Upper lobe of left lung (tissue), 6 donors: ENCODE measurements around the gene HYCC1. TPM values are rescaled to one million over a fixed set of nuclear protein-coding genes. Genes with fewer than 3 reads are reported as not detected.
"Not testable (repeated sequence)": the region's sequence is repeated elsewhere in the genome, so short reads cannot be mapped to it uniquely, and the experiment has no call there.

ENCODE experiments used
- ATAC-seq, 2 donors: fragments of 200-7000 bp; cut with Tn5 transposase; one replicate each; pipeline ENCODE4 v1.9.1; 2022; ENCODE audit warnings: mild to moderate bottlenecking in 2 of 2, moderate library complexity in 2 of 2; ENCODE audit not compliant: low FRiP score in 2 of 2
- DNase-seq, 2 donors: peaks; one replicate each; pipeline ENCODE4 v3.0.0-alpha.2; 2019 to 2020
- H3K27ac ChIP-seq, 4 donors: fragments of 200-600 bp; sonication (generic); one replicate each; pipeline ENCODE4 v1.5.1; 2016 to 2019
- H3K27me3 ChIP-seq, 4 donors: fragments of 200-600 bp; sonication (generic); one replicate each; pipeline ENCODE4 v1.5.1; 2017 to 2019
- H3K36me3 ChIP-seq, 4 donors: fragments of 200-600 bp; sonication (generic); one replicate each; pipeline ENCODE4 v1.5.1; 2016 to 2019
- H3K4me1 ChIP-seq, 4 donors: fragments of 200-600 bp; sonication (generic); one replicate each; pipeline ENCODE4 v1.5.1; 2018 to 2019
- H3K4me3 ChIP-seq, 4 donors: fragments of 200-600 bp; sonication (generic); one replicate each; pipeline ENCODE4 v1.5.1; 2017 to 2019; ENCODE audit warnings: mild to moderate bottlenecking in 2 of 4, moderate library complexity in 1 of 4
- H3K9me3 ChIP-seq, 4 donors: fragments of 200-600 bp; sonication (generic); one replicate each; pipeline ENCODE4 v1.5.1; 2018 to 2019
- EP300 ChIP-seq, 4 donors: sonication (generic); formaldehyde crosslinking; IDR thresholded peaks; one replicate each; pipeline ENCODE4 v1.5.1; 2017; ENCODE audit warnings: antibody characterized with exemption in 4 of 4, control low read depth in 2 of 4
- POLR2A ChIP-seq, 4 donors: fragments of 450-650 bp; IDR thresholded peaks; one replicate each; pipeline ENCODE4 v1.5.1; 2016 to 2017; ENCODE audit warnings: antibody characterized with exemption in 4 of 4, mild to moderate bottlenecking in 2 of 4
- POLR2AphosphoS5 ChIP-seq, 2 donors: sonication (generic); formaldehyde crosslinking; IDR thresholded peaks; one replicate each; pipeline ENCODE4 v1.5.1; 2017; ENCODE audit warnings: antibody characterized with exemption in 2 of 2
- WGBS, 2 donors: methylation state at CpG; one replicate each; pipeline ENCODE4 v1.1.5; 2017 to 2018; 5-methylcytosine and 5-hydroxymethylcytosine counted together
- total RNA-seq, 6 donors: library from RNA; depleted of rRNA in 4 of 6; stranded (reverse); fragments of >200 nt in 4 of 6; gene quantifications; one replicate each; pipeline versions ENCODE4 v1.1.0 to v1.2.1, GENCODE V29; 2016 to 2021
- TF ChIP-seq, protein P1 (sequence below), 6 experiments: fragments of 450-650 bp in 4 of 6; fragments of 200-600 bp in 2 of 6; sonication (generic) in 2 of 6; IDR thresholded peaks; one replicate each; pipeline ENCODE4 v1.5.1; 2016 to 2019; ENCODE audit warnings: antibody characterized with exemption in 6 of 6
- donor health status: DM: no; HTN: no; CAD: no; lungs with moderate emphysema.
- donor health status: DM: no; HTN: yes; CAD: no; lungs with severe emphysema.

The HYCC1 gene
- total RNA-seq, 6 donors from 2014 or later: 16.4 to 43.6 (median 38.8) TPM

DNA sequence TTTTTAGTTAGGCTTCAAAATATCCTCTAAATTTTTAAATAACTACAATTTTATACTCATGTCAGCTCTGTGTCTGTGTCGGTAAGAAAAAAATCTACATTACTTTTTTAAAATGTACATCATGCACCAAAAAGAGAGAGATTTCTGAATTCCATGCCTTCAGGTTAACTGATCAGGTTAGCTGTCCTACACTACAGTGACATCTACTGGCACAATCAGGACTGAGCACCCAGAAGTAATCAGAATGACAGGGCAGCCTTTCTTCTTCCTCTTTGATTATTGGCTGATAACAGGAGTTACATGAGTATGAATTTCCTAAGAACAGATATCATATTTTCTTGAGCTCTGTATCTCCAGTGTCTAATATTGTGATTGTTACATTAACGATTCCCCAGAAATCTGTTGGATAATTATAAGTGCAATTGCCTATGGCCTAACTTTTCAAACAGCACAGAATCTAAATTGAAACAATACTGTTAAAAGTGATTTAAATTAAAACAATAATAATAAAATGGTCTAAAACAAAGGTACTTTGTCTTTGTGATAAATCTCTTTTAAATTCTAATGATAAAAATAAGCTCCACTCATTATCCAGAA, 41.8 kb upstream of the HYCC1 start:
- H3K27me3 ChIP-seq: no peaks in the 10 kb centered on the region
- no peak overlapping the region for H3K4me3 ChIP-seq
- ATAC-seq (peak; percentile 79 to 95), DNase-seq (peak in 1 of 2 donors; percentile 48)
- WGBS, 2 donors: 1% methylated on average over 2 of the region's 2 CpGs
- no peaks in the 10 kb centered on the region for H3K9me3 ChIP-seq
- no peaks in the 10 kb centered on the region for H3K36me3 ChIP-seq
- no peaks in the 10 kb centered on the region for H3K4me1 ChIP-seq
- TF ChIP-seq, protein P1, sequence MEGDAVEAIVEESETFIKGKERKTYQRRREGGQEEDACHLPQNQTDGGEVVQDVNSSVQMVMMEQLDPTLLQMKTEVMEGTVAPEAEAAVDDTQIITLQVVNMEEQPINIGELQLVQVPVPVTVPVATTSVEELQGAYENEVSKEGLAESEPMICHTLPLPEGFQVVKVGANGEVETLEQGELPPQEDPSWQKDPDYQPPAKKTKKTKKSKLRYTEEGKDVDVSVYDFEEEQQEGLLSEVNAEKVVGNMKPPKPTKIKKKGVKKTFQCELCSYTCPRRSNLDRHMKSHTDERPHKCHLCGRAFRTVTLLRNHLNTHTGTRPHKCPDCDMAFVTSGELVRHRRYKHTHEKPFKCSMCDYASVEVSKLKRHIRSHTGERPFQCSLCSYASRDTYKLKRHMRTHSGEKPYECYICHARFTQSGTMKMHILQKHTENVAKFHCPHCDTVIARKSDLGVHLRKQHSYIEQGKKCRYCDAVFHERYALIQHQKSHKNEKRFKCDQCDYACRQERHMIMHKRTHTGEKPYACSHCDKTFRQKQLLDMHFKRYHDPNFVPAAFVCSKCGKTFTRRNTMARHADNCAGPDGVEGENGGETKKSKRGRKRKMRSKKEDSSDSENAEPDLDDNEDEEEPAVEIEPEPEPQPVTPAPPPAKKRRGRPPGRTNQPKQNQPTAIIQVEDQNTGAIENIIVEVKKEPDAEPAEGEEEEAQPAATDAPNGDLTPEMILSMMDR (IDR thresholded peaks at IDR 0.05): peak; percentile 73 to 85 (median 80)
- TF ChIP-seq POLR2A (IDR thresholded peaks at IDR 0.05): no peak
- H3K27ac ChIP-seq: no peak overlapping the region

DNA sequence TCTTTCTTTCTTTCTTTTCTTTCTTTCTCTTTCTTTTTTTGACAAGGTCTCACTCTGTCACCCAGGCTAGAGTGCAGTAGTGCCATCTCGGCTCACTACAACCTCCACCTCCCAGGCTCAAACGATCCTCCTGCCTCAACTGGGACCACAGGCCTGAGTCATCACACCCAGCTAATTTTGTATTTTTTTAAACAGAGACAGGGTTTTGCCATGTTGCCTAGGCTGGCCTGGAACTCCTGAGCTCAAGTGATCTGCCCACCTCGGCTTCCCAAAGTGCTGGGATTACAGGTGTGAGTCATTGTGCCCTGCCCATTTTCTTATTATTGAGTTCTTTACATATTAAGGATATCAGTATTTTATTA, 37.2 kb upstream of the HYCC1 start:
- H3K4me1 ChIP-seq, ATAC-seq, H3K36me3 ChIP-seq, H3K27ac ChIP-seq, DNase-seq, H3K27me3 ChIP-seq, H3K4me3 ChIP-seq, H3K9me3 ChIP-seq: not testable (repeated sequence)
- WGBS, 2 donors: 83 to 84% methylated on average over 2 to 3 of the region's 3 CpGs

DNA sequence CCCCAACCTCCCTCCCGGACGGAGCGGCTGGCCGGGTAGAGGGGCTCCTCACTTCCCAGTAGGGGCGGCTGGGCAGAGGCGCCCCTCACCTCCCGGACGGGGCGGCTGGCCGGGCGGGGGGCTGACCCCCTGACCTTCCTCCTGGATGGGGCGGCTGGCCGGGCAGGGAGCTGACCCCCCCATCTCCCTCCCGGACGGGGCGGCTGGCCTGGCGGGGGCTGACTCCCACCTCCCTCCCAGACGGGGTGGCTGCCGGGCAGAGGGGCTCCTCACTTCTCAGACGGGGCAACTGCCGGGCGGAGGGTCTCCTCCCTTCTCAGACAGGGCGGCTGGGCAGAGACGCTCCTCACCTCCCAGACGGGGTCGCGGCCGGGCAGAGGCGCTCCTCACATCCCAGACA, 32.4 kb upstream of the HYCC1 start:
- H3K9me3 ChIP-seq, ATAC-seq, H3K27me3 ChIP-seq, H3K27ac ChIP-seq, H3K4me3 ChIP-seq, H3K36me3 ChIP-seq, H3K4me1 ChIP-seq: not testable (repeated sequence)
- 97 to 98% methylated on average over 6 to 8 of the region's 29 CpGs for WGBS, 2 donors
- peak in 1 of 2 donors; percentile 70 for DNase-seq

DNA sequence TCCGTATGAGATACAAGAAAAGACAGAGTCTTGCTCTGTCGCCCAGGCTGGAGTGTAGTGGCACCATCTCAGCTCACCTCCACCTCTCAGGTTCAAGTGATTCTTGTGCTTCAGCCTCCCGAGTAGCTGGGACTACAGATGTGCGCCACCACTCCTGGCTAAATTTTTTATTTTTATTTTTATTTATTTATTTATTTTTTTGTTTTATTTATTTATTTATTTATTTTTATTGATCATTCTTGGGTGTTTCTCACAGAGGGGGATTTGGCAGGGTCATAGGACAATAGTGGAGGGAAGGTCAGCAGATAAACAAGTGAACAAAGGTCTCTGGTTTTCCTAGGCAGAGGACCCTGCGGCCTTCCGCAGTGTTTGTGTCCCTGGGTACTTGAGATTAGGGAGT, 31.2 kb upstream of the HYCC1 start:
- WGBS, 2 donors: 75 to 92% methylated on average over 4 of the region's 6 CpGs
- H3K27me3 ChIP-seq, DNase-seq, H3K9me3 ChIP-seq, H3K36me3 ChIP-seq, H3K4me1 ChIP-seq, H3K4me3 ChIP-seq, H3K27ac ChIP-seq, ATAC-seq: not testable (repeated sequence)

DNA sequence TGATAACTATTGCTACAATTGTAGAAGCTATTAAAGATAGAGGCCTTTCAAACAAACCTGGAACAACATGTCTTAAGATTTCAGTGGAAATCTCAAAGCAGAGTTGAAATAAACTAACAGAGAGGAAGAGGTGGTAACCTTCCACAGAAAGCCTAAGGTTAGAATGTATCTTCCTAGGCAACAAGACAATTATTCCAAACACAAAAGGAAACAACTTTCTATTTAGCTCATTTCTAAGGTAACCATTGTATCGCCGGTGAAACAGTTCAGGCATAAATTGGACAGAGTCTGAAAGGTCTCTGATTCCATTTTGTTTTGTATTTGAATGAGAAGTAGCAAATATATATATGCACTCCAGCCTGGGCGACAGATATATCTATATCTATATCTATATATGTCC, 30.7 kb upstream of the HYCC1 start:
- no peak for ATAC-seq
- TF ChIP-seq, protein P1 (IDR thresholded peaks at IDR 0.05): no peak
- TF ChIP-seq POLR2AphosphoS5 (IDR thresholded peaks at IDR 0.05): no peak
- no peak for TF ChIP-seq POLR2A (IDR thresholded peaks at IDR 0.05)
- TF ChIP-seq EP300 (IDR thresholded peaks at IDR 0.05): no peak
- Histone ChIP-seq H3K4me1 (no peaks in the 10 kb centered on the region), H3K27me3 (no peaks in the 10 kb centered on the region), H3K9me3 (no peaks in the 10 kb centered on the region), H3K36me3 (no peaks in the 10 kb centered on the region), H3K27ac (no peak overlapping the region), H3K4me3 (no peak overlapping the region)
- WGBS, 2 donors: 75 to 79% methylated on average over 3 of the region's 3 CpGs
- no peak for DNase-seq

DNA sequence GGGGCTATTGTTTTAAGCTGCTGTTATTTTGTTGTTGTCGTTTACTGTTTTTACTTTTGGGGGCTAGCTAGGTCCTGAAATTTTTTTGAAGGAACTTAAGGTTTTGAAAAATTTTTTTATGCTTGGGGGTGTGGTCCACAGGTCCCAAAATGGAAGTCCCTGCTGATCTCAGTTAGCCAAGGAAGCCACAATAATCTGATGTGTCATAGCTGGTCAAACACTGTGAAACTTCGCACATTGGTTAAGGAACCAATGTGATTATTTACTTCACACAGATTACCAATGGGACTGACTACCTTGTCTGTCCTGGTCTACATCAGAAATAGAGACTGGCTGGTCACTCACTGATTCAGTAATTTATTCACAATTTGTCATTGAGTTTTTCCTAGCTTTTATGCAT, 29.5 kb upstream of the HYCC1 start:
- H3K27me3 ChIP-seq: no peaks in the 10 kb centered on the region
- TF ChIP-seq, protein P1 (IDR thresholded peaks at IDR 0.05): no peak
- TF ChIP-seq EP300 (IDR thresholded peaks at IDR 0.05) (no peak), POLR2AphosphoS5 (IDR thresholded peaks at IDR 0.05) (no peak), POLR2A (IDR thresholded peaks at IDR 0.05) (no peak)
- no peaks in the 10 kb centered on the region for H3K4me1 ChIP-seq
- no peak overlapping the region for H3K27ac ChIP-seq
- ATAC-seq (no peak), DNase-seq (no peak)
- no peak overlapping the region for H3K4me3 ChIP-seq
- H3K9me3 ChIP-seq: no peaks in the 10 kb centered on the region
- WGBS, 2 donors: 92 to 97% methylated on average over 2 of the region's 2 CpGs
- H3K36me3 ChIP-seq: no peaks in the 10 kb centered on the region

DNA sequence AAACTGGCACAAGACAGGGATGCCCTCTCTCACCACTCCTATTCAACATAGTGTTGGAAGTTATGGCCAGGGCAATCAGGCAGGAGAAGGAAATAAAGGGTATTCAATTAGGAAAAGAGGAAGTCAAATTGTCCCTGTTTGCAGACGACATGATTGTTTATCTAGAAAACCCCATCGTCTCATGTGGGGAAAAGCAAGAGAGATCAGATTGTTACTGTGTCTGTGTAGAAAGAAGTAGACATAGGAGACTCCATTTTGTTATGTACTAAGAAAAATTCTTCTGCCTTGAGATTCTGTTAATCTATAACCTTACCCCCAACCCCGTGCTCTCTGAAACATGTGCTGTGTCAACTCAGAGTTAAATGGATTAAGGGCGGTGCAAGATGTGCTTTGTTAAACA, 25.7 kb upstream of the HYCC1 start:
- H3K4me3 ChIP-seq, H3K9me3 ChIP-seq, H3K27ac ChIP-seq, H3K36me3 ChIP-seq, H3K27me3 ChIP-seq, H3K4me1 ChIP-seq, DNase-seq, ATAC-seq: not testable (repeated sequence)
- 28 to 46% methylated on average over 2 of the region's 4 CpGs for WGBS, 2 donors

DNA sequence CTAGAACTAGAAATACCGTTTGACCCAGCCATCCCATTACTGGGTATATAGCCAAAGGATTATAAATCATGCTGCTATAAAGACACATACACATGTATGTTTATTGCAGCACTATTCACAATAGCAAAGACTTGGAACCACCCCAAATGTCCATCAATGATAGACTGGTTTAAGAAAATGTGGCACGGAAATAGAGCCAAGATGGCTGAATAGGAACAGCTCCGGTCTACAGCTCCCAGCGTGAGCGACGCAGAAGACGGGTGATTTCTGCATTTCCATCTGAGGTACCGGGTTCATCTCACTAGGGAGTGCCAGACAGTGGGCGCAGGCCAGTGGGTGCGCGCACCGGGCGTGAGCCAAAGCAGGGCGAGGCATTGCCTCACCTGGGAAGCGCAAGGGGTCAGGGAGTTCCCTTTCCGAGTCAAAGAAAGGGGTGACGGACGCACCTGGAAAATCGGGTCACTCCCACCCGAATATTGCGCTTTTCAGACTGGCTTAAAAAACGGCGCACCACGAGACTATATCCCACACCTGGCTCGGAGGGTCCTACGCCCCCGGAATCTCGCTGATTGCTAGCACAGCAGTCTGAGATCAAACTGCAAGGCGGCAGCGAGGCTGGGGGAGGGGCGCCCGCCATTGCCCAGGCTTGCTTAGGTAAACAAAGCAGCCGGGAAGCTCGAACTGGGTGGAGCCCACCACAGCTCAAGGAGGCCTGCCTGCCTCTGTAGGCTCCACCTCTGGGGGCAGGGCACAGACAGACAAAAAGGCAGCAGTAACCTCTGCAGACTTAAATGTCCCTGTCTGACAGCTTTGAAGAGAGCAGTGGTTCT, 21.8 kb upstream of the HYCC1 start:
- not testable (repeated sequence) for H3K27me3 ChIP-seq, H3K4me1 ChIP-seq, H3K36me3 ChIP-seq, H3K4me3 ChIP-seq, H3K9me3 ChIP-seq, ATAC-seq, H3K27ac ChIP-seq
- WGBS, 2 donors: 77 to 86% methylated on average over 17 to 27 of the region's 34 CpGs
- DNase-seq: peak in 1 of 2 donors; percentile 59
